Measurements from ENCODE around the gene PDSS1.
"Not testable (repeated sequence)": the region's sequence is repeated elsewhere in the genome, so short reads cannot be mapped to it uniquely, and the experiment has no call there.

PDSS1 gene

DNA sequence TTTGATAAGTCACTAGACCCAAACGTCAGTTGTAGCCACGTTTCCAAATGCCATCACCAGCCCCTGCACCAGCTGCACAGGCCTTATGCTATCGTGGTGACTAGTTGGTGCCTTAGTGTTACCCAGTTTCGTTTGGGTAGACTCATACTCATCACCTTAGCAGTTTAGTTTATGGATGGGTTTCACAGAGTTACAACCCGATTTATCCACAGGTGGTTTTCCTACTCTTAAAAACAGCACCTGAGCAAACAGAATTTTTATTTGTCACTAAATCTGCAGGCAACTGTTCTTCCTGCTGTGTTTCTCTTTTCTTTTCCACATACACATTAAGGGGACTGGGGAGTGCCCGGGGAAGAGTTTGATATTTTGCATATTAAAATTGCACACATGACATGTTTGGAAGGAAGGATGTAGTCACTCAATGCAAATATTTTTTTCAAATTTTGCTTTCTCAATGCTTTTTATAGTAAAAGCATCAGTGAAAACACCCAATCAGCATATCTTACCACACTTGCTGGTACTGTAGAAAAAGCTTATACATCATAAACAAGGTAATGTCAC, 41.6 kb downstream of the PDSS1 start:
- DNase-seq (ENCODE audit: low read depth in 2 of 2), result no peak

DNA sequence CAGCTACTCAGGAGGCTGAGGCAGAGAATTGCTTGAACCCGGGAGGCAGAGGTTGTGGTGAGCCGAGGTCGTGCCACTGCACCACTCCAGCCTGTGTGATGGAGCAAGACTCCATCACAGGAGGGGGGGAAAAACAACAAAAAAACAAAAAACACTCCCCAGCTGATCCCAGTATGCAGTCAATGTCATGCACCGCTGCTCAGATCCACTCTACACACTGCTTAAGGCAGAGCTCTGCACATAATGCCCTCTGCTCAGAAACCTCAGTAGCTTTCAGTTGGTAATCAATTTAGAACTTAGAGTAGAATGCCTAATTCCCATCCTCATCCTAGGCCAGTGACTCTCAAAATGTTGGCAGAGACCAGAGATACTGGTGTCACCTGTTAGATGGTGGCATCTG, 43.9 kb downstream of the PDSS1 start:
- no peak for DNase-seq (ENCODE audit: low read depth in 2 of 2)

DNA sequence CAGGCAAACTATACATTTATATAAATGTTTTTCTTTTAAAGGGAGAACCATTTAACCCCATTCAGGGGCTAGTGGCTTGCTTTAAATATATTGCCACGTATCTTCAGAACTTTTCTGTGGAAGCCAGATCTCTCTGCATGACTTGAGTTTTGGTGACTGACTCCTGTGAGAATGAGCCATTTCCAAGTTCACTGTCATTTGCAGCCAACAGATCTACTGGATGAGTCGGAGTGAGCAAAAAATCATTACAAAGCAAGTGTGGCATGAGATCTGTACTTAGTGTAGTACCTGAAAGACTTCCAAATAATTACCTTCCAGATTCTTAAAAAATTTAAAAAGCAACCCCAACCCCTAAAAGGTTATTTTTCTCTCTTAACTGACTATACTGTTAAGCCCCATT, 45.6 kb downstream of the PDSS1 start:
- no peak for DNase-seq (ENCODE audit: low read depth in 2 of 2)

- DNase-seq (ENCODE audit: low read depth in 2 of 2), result no peak
Observed at GRCh38 chr10:26743841-26744240, 46.3 kb downstream of the PDSS1 start.

GRCh38 chr10:26746061-26746460, 48.6 kb downstream of the PDSS1 start:
- DNase-seq (ENCODE audit: low read depth in 2 of 2), result no peak

GRCh38 chr10:26755443-26755903, 58.0 kb downstream of the PDSS1 start:
- DNase-seq (ENCODE audit: low read depth in 2 of 2), result no peak

DNA sequence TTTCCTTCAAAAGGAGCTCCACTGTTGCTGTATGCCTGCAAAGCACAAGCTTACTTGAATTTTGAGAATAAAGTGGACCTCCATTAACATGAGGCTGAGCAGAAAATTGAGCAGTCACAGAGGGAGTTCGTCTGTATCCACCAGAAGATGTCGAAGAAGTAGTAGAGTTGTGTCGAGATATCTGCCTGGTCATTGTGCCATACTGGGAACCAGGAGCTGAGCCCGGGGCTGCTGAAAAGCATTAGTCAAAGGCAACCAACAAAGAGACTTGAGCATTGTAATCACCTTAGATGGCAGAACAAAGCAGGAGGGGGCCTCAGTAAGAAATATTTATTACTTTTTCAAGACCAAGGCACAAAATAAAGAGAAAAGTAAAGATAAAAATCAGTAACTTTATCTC, 61.5 kb downstream of the PDSS1 start:
- no peak for DNase-seq (ENCODE audit: low read depth in 2 of 2)

DNA sequence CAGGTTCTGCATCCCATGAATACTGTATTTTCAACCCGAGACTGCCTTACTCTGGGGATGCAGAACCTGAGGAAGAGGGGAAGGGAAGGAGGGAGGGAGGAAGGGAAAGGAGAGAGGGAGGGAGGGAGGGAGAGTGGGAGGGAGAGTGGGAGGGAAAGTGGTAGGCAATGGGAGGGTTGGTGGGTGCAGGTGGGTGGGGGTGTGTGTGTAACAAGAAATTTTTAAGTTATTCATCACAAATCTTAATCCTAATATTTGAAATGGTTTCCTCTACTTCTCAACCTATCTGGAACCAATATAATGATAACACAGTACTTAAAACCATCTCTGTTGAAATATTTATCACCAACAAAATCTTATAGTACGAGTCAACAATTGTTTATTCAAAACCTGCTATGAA, 68.0 kb downstream of the PDSS1 start:
- no peak for DNase-seq (ENCODE audit: low read depth in 2 of 2)

DNA sequence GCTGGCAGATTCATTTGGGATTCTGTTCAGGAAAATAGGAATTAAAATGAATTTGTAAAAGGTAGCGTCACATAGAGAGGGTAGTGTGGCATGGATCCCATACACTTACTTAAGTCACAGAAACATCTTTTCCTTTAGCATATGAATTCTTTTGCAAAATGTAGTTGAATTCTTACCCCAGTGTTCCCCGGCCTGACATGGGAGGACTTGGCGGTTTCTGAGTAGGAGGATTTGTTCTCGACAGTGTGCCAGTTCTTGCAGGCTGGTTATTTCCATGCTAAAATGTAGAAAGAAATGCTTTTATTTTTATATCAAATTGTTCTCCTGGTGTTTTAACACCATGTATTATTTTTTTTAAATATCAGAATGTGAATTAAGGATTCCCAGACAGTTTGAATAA, 72.6 kb downstream of the PDSS1 start:
- no peak for DNase-seq (ENCODE audit: low read depth in 2 of 2)

DNA sequence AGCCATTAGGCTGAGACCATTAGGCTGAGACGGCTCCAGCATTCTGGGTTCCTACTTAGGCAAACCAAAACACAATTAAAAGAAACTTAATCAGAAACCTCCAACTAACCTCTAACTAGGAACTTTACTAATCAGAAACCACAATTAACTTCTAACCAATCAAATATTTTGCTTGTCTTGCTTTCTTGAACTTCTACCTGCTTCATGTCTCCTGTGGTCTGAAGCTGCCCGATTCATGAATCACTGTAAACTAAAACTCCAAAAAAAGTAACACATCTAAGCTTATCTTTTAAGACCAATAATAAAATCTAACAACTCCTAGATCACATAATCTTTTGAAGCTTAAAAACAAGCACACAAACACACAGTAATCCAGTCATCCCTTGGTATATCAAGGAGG, 76.1 kb downstream of the PDSS1 start:
- DNase-seq (ENCODE audit: low read depth in 2 of 2), result no peak

- DNase-seq (ENCODE audit: low read depth in 2 of 2), result no peak
Observed at GRCh38 chr10:26776258-26776657, 78.8 kb downstream of the PDSS1 start.

DNA sequence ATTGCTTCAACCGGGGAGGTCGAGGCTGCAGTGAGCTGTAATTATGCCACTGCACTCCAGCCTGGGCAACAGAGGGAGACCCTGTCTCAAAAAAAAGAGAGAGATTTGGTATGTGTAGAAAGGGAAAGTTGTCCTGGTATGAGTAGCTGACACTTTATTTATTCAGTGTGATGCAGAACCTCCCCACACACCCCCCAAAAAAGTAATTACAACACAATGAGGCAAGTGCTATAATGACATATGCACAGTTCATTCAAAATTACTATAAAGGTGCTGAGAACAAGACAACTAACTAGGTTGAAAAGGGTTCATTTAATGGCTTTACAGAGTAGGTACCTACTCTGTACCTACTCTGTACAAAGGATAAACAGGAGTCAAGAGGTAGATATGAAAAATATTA, 80.2 kb downstream of the PDSS1 start:
- no peak for DNase-seq (ENCODE audit: low read depth in 2 of 2)

- no peak for DNase-seq (ENCODE audit: low read depth in 2 of 2)
Observed at GRCh38 chr10:26779176-26779860, 81.8 kb downstream of the PDSS1 start.

GRCh38 chr10:26780106-26780792, 82.7 kb downstream of the PDSS1 start:
- no peak for DNase-seq (ENCODE audit: low read depth in 2 of 2)

GRCh38 chr10:26780793-26781601, 83.5 kb downstream of the PDSS1 start:
- peak; percentile 57 to 64 for DNase-seq (ENCODE audit: low read depth in 2 of 2)

- DNase-seq (ENCODE audit: low read depth in 2 of 2), result no peak
Observed at GRCh38 chr10:26781797-26782196, 84.3 kb downstream of the PDSS1 start.

- DNase-seq (ENCODE audit: low read depth in 2 of 2), result no peak
Observed at GRCh38 chr10:26787362-26787761, 89.9 kb downstream of the PDSS1 start.

- not testable (repeated sequence) for DNase-seq (ENCODE audit: low read depth in 2 of 2)
Observed at GRCh38 chr10:26789779-26790178, 92.3 kb downstream of the PDSS1 start.

DNA sequence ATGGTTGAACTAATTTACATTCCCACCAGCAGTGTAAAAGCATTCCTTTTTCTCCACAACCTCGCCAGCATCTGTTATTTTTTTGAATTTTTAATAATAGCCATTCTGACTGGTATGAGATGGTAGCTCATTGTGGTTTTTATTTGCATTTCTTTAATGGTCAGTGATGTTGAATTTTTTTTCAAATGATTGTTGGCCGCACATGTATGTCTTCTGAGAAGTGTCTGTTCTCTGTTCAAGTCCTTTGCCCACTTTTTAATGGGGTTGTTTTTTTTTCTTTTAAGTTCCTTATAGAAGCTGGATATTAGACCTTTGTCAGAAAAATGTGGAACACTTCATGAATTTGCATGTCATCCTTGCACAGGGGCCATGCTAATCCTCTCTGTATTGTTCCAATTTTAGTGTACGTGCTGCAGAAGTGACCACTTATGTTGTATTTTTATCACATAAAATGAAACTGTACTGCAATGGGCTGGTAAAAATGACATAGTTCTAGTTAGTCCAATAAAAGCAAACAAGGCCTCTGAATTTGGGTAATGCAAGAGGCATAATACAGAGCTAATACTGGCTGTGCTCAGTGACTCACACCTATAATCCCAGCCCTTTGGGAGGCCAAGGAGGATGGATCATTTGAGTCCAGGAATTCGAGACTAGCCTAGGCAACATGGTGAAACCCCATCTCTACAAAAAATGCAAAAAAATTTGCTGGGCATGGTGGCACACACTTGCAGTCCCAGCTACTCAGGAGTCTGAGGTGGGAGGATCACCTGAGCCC, 92.9 kb downstream of the PDSS1 start:
- no peak for DNase-seq (ENCODE audit: low read depth in 2 of 2)

DNA sequence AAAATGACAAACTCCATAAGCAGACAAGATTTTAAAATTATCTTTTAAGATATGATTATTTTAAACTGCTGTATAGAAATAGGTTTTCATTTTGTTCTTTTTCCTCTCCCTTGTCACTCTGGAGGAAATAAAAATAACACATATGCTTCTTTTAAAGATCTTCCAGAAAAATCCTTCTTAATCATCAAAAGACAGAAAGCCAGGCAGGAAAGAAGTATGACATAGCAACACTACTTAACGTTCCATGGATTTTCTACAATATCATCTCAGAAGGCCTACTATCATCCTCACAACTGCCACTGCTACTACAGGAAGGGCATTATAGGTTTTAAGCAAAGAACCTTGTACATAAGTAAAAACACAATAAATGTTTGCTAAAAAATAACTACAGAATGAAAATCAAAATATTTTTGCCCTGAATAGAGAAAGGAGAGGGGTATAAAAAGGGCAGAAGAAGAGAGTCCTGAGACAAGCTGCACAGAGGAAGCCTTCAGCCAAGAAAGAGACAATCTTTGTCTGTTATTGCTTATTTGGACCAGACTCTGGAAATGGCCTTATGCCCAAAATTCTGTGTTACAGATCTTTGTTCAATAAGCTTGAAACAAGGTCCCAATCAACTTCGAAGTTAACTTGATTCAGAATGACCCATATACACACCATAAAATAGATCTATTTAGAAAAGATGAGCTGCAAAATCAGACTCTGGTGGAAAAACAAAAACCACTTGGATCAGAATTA, 95.4 kb downstream of the PDSS1 start:
- no peak for DNase-seq (ENCODE audit: low read depth in 2 of 2)
